Prostate gland (tissue), 2 donors: ENCODE data around the gene EMILIN1.

Source experiments
- CTCF ChIP-seq, 4 experiments: fragments of 200-600 bp in 2 of 4; fragments of 450-650 bp in 2 of 4; sonication (generic) in 2 of 4; IDR thresholded peaks; 1 replicate in 3 of 4; 2 replicates in 1 of 4; pipeline ENCODE4 v1.5.1; 2016 to 2019; ENCODE audit warnings: antibody characterized with exemption in 4 of 4, mild to moderate bottlenecking in 2 of 4, moderate library complexity in 2 of 4
- POLR2A ChIP-seq: fragments of 450-650 bp; IDR thresholded peaks from one replicate; pipeline ENCODE4 v1.6.1; 2016; ENCODE audit warnings: antibody characterized with exemption, mild to moderate bottlenecking
- POLR2AphosphoS5 ChIP-seq: sonication (generic); formaldehyde crosslinking; IDR thresholded peaks from one replicate; pipeline ENCODE4 v1.6.1; 2017; ENCODE audit warnings: antibody characterized with exemption

GRCh38 chr2:27057184-27057583 lies 21.2 kb upstream of the EMILIN1 start:
- TF ChIP-seq POLR2AphosphoS5 = no peak
- no peak for TF ChIP-seq CTCF (IDR thresholded peaks at IDR 0.05)
- no peak for TF ChIP-seq POLR2A
